CD4-positive, alpha-beta memory T cell (primary cell): ENCODE data around the gene PSPN. TPM values are rescaled to one million over a fixed set of nuclear protein-coding genes. Genes with fewer than 3 reads are reported as not detected.
"Not testable (repeated sequence)": the region's sequence is repeated elsewhere in the genome, so short reads cannot be mapped to it uniquely, and the experiment has no call there.

Source experiments
- CTCF ChIA-PET: fragments of 350-600 bp; sonication (Branson Sonifier 250); formaldehyde crosslinking; loops from one replicate; lab custom pipeline; 2021; ENCODE audit warnings: inconsistent platforms; ENCODE audit not compliant: partially characterized antibody; lab: Charles Lee
- POLR2A ChIA-PET: fragments of 350-600 bp; sonication (Branson Sonifier 250); formaldehyde crosslinking; loops from one replicate; lab custom pipeline; 2021; ENCODE audit not compliant: partially characterized antibody; lab: Charles Lee
- DNase-seq, 5 donors: peaks; one replicate each; pipeline versions ENCODE4 v3.0.0 to v3.0.0-alpha.2; 2020 to 2022; ENCODE audit warnings: mixed read lengths in 1 of 5
- H3K27ac ChIP-seq: one replicate; pipeline ENCODE4 v1.7.0; 2013; ENCODE audit warnings: low read depth, low read length
- H3K27me3 ChIP-seq: 2 replicates; pipeline ENCODE4 v1.7.0; 2013; ENCODE audit warnings: mild to moderate bottlenecking, low read length, moderate library complexity; ENCODE audit not compliant: insufficient read depth
- H3K36me3 ChIP-seq: 2 replicates; pipeline ENCODE4 v1.7.0; 2013; ENCODE audit warnings: mild to moderate bottlenecking, low read length, moderate library complexity; ENCODE audit not compliant: insufficient read depth
- H3K4me1 ChIP-seq: 2 replicates; pipeline ENCODE4 v1.7.0; 2013; ENCODE audit warnings: mild to moderate bottlenecking, low read length, moderate library complexity; ENCODE audit not compliant: insufficient read depth
- H3K4me3 ChIP-seq, 2 donors: one replicate each; pipeline ENCODE4 v1.7.0; 2013; ENCODE audit warnings: low read length in 2 of 2, mild to moderate bottlenecking in 1 of 2
- H3K9me3 ChIP-seq, 2 donors: one replicate each; pipeline ENCODE4 v1.7.0; 2013; ENCODE audit warnings: low read length in 2 of 2, control low read depth in 1 of 2; ENCODE audit not compliant: control insufficient read depth in 1 of 2
- H3K27ac Mint-ChIP-seq, 7 donors: one replicate each; pipeline ENCODE4 v1.8.0; 2020 to 2021; ENCODE audit warnings: mixed read lengths in 7 of 7, mild to moderate bottlenecking in 6 of 7, inconsistent platforms in 3 of 7, moderate library complexity in 3 of 7
- H3K27me3 Mint-ChIP-seq, 2 donors: one replicate each; pipeline ENCODE4 v1.8.0; 2020 to 2021; ENCODE audit warnings: mixed read lengths in 2 of 2
- H3K36me3 Mint-ChIP-seq, 2 donors: one replicate each; pipeline ENCODE4 v1.8.0; 2020 to 2021; ENCODE audit warnings: mixed read lengths in 2 of 2, inconsistent platforms in 1 of 2, mild to moderate bottlenecking in 1 of 2
- H3K4me1 Mint-ChIP-seq, 4 donors: one replicate each; pipeline ENCODE4 v1.8.0; 2020 to 2021; ENCODE audit warnings: mixed read lengths in 4 of 4, mild to moderate bottlenecking in 1 of 4
- H3K4me3 Mint-ChIP-seq, 8 donors: one replicate each; pipeline ENCODE4 v1.8.0; 2020 to 2021; ENCODE audit warnings: mixed read lengths in 8 of 8, mild to moderate bottlenecking in 7 of 8, moderate library complexity in 6 of 8, inconsistent platforms in 3 of 8
- H3K9me3 Mint-ChIP-seq, 8 donors: one replicate each; pipeline ENCODE4 v1.8.0; 2020 to 2021; ENCODE audit warnings: mixed read lengths in 8 of 8, mild to moderate bottlenecking in 5 of 8, inconsistent platforms in 3 of 8, moderate library complexity in 1 of 8
- intact Hi-C: fragments of 100-400 bp; cut with micrococcal nuclease; formaldehyde crosslinking; loops from one replicate; pipeline ENCODE4 v1.15.1; 2023
- polyA plus RNA-seq, 2 donors: library from polyadenylated mRNA; unstranded; fragments of 300-500 nt; fragmentation: Illumina TruSeq; gene quantifications; one replicate each; pipeline ENCODE4 v1.2.3, GENCODE V29; 2021
- total RNA-seq, 2 experiments: library from RNA; stranded (reverse); gene quantifications; one replicate each; pipeline ENCODE4 v1.2.3, GENCODE V29; 2021

PSPN gene
- total and polyA plus RNA-seq, 4 experiments from 2014 or later = 0.38 to 5.2 (median 2.6) TPM

DNA sequence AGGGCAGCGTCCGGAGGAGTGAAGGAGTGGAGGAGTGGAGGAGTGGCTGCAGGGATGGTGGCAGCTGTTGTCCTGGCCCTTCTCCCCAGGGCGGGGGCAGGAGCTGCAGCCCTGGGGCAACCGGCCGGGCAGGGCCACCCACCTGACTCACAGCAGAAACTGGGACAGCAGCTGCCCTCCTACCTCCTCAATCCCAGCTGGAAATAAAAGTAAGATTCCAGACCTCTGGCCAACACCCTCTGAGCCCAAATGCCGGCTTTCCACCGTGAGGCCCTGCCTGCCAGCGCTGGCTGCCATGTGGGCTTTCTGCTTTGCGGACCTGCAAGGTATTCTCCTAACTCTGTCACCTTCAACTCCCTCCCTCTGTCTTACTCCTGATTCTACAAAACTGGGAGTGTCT is 17.7 kb downstream of the PSPN start:
- Histone ChIP-seq H3K36me3 (no peaks in the 10 kb centered on the region), H3K9me3 (no peaks in the 10 kb centered on the region), H3K27me3 (no peaks in the 10 kb centered on the region), H3K4me3 (no peak overlapping the region), H3K4me1 (peaks cover 11% of the 10 kb centered on the region), H3K27ac (no peak overlapping the region)
- ChIA-PET CTCF (interaction anchor here (0.6 kb wide), 1 partner anchor 48 kb away, joined by 3 read pairs; no protein-coding TSS in a partner anchor), POLR2A (no interaction called here)
- intact Hi-C loops = no loop called here
- H3K27me3 Mint-ChIP-seq = no peaks in the 10 kb centered on the region
- no peaks in the 10 kb centered on the region for H3K9me3 Mint-ChIP-seq
- peaks cover 6 to 20% of the 10 kb centered on the region in 2 donors for H3K36me3 Mint-ChIP-seq
- no peak overlapping the region for H3K4me3 Mint-ChIP-seq
- peaks cover 8 to 24% (median 9%) of the 10 kb centered on the region in 4 donors for H3K4me1 Mint-ChIP-seq
- no peak for DNase-seq
- H3K27ac Mint-ChIP-seq = peak overlapping the region in 1 of 7 donors; percentile 23

DNA sequence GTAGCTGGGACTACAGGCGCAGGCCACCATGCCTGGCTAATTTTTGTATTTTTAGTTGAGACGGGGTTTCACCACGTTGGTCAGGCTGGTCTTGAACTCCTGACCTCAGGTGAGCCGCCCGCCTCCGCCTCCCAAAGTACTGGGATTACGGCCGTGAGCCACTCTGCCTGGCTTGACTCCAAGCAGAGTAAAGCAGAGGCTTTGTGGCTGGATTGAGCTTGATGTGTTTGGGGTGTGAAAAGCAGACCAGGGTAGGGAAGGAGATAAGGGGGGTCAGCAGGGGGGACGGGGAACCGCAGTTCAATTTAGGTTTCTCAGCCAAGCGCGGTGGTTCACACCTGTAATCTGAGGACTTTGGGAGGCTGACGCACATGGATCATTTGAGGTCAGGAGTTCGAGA is 18.6 kb downstream of the PSPN start:
- Mint-ChIP-seq H3K9me3 (no peaks in the 10 kb centered on the region), H3K4me1 (peaks cover 0 to 16% (median 3%) of the 10 kb centered on the region in 4 donors), H3K27me3 (no peaks in the 10 kb centered on the region), H3K27ac (no peak overlapping the region), H3K4me3 (no peak overlapping the region), H3K36me3 (peaks cover 8 to 20% of the 10 kb centered on the region in 2 donors)
- POLR2A ChIA-PET = interaction anchor here (0.9 kb wide), 1 partner anchor 31 kb away, joined by 3 read pairs; no protein-coding TSS in a partner anchor
- no peak for DNase-seq
- Histone ChIP-seq H3K27ac (no peak overlapping the region), H3K27me3 (no peaks in the 10 kb centered on the region), H3K4me1 (peaks cover 3% of the 10 kb centered on the region), H3K4me3 (no peak overlapping the region), H3K9me3 (no peaks in the 10 kb centered on the region), H3K36me3 (no peaks in the 10 kb centered on the region)
- CTCF ChIA-PET = no interaction called here
- intact Hi-C loops = no loop called here

DNA sequence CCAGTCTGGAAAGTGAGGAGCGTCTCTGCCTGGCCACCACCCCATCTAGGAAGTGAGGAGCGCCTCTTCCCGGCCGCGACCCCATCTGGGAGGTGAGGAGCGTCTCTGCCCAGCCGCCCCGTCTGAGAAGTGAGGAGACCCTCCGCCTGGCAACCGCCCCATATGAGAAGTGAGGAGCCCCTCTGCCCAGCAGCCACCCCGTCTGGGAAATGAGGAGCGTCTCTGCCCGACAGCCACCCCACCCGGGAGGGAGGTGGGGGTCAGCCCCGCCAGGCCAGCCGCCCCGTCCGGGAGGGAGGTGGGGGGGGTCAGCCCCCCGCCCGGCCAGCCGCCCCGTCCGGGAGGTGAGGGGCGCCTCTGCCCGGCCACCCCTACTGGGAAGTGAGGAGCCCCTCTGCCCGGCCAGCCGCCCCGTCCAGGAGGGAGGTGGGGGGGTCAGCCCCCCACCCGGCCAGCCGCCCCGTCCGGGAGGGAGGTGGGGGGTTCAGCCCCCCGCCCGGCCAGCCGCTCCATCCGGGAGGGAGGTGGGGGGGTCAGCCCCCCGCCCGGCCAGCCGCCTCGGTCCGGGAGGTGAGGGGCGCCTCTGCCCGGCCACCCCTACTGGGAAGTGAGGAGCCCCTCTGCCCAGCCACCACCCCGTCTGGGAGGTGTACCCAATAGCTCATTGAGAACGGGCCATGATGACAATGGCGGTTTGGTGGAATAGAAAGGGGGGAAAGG is 20.3 kb downstream of the PSPN start:
- H3K36me3 ChIP-seq, H3K4me1 Mint-ChIP-seq, H3K27me3 ChIP-seq, intact Hi-C loops, H3K9me3 Mint-ChIP-seq, DNase-seq, H3K9me3 ChIP-seq, H3K4me1 ChIP-seq, POLR2A ChIA-PET, H3K27ac ChIP-seq, H3K27ac Mint-ChIP-seq, CTCF ChIA-PET, H3K4me3 ChIP-seq, H3K27me3 Mint-ChIP-seq, H3K4me3 Mint-ChIP-seq: not testable (repeated sequence)
- H3K36me3 Mint-ChIP-seq = peaks cover 14 to 26% of the 10 kb centered on the region in 2 donors

DNA sequence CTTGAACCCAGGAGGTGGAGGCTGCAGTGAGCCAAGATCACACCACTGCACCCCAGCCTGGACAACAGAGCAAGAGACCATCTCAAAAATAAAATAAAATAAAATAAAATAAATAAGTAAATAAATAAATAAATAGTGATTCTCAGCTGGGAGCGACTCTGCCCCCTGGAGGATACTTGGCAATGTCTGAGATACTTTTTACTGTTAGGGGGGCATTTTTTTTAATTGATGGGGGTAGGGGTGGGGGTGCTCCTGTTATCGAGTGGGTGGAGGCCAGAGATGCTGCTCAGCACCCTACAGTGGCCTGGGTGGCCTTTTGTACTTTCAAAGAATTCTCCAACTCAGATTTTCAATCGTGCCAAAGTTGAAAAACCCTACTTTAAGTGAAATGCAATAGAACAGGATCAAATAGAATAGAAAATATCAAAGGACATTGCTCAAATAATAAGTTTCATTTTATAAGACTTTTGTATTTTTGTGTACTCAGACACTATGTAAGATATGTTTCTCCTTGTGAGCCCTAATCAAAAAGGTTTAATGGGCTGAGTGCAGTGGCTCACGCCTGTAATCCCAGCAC is 21.5 kb downstream of the PSPN start:
- no peaks in the 10 kb centered on the region for H3K9me3 ChIP-seq
- Mint-ChIP-seq H3K4me1 (peaks cover 0 to 2% (median 0%) of the 10 kb centered on the region in 4 donors), H3K4me3 (no peak overlapping the region), H3K9me3 (no peaks in the 10 kb centered on the region), H3K36me3 (peaks cover 14 to 22% of the 10 kb centered on the region in 2 donors), H3K27me3 (no peaks in the 10 kb centered on the region), H3K27ac (peak overlapping the region in 1 of 7 donors; percentile 57)
- intact Hi-C loops = no loop called here
- H3K4me1 ChIP-seq = no peaks in the 10 kb centered on the region
- CTCF ChIA-PET = no interaction called here
- DNase-seq = no peak
- H3K27me3 ChIP-seq = no peaks in the 10 kb centered on the region
- H3K36me3 ChIP-seq = no peaks in the 10 kb centered on the region
- H3K4me3 ChIP-seq = no peak overlapping the region
- POLR2A ChIA-PET = no interaction called here
- no peak overlapping the region for H3K27ac ChIP-seq

DNA sequence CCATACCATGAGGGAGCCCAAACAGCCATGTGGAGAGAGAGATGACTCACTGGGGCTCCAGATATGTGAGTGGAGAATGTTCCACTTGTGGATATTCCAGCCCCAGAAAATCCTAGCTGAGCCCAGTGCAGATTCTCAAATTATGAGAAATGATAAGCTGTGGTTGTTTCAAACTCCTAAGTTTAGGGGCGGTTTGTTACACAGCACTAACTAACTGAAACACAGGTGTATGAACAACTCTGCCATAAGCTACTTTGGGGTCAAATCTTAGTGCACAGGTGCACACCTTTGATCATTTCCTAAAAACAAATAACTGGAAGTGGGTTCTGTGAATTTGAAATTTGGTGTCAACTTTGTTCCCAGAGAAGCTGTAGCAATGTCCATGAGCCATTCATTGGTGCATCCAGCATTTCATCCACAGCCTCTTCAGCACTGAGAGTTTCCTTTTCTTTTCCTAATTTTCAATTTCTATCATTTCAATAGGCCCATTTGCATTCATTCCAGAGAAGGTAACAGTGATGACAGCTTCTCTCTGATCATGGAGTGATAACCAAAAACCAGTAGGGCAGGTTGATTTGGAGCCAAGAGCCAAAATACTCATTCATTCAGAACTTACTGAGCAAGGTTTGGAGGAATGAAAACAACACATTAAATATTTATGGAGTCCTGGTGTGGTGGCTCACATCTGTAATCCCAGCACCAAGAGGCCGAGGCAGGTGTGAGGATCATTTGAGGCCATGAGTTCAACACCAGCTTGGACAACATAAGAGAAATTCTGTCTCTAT is 23.2 kb downstream of the PSPN start:
- no peak for DNase-seq
- H3K36me3 Mint-ChIP-seq = peaks cover 14 to 23% of the 10 kb centered on the region in 2 donors
- H3K36me3 ChIP-seq = no peaks in the 10 kb centered on the region
- H3K27ac ChIP-seq = no peak overlapping the region
- no peaks in the 10 kb centered on the region for H3K27me3 Mint-ChIP-seq
- H3K27ac Mint-ChIP-seq = peak overlapping the region in 1 of 7 donors; percentile 19
- no peak overlapping the region for H3K4me3 Mint-ChIP-seq
- no peaks in the 10 kb centered on the region for H3K9me3 Mint-ChIP-seq
- H3K4me1 ChIP-seq = no peaks in the 10 kb centered on the region
- intact Hi-C loops = no loop called here
- CTCF ChIA-PET = no interaction called here
- H3K4me1 Mint-ChIP-seq = no peaks in the 10 kb centered on the region
- H3K27me3 ChIP-seq = no peaks in the 10 kb centered on the region
- no peaks in the 10 kb centered on the region for H3K9me3 ChIP-seq
- POLR2A ChIA-PET = interaction anchor here (0.8 kb wide), 1 partner anchor 9 kb away, joined by 5 read pairs; the partner anchor contains the start of gene CLPP
- H3K4me3 ChIP-seq = no peak overlapping the region

DNA sequence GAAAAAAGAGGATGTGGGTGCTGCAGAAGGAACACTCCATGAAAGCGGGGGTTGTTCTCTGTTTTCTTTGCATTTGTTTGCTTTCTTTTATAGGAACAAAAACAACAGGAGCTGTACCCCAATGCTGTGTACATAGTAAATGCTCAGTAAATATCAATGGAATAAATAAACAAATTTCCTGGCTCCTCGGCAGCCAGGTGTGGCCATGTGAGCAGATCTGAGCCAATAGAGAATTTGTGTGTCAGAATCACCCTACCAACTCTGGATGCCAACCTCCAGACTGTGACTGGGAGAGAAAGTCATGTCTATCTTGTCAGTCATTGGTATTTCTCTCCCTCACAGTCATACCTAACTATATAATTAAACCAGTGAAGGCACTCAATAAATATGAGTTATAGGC is 25.0 kb downstream of the PSPN start:
- ChIA-PET CTCF (no interaction called here), POLR2A (no interaction called here)
- H3K9me3 ChIP-seq = no peaks in the 10 kb centered on the region

DNA sequence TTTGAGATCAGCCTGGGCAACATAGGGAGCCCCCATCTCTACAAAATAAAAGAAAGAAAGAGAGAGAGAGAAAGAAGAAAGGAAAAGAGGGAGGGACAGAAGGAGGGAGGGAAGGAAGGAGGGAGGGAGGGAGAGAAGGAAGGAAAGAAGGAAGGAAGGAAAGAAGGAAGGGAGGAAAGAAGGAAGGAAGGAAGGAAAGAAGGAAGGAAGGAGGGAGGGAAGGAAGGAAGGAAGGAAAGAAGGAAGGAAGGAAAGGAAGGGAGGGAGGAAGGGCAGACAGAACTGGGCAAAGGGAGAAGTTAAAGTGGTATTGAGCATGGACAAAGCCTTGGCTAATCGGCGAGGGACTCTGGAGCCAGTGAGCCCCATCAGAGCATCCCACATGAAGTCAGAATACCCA is 26.5 kb downstream of the PSPN start:
- DNase-seq, H3K36me3 ChIP-seq, H3K4me3 Mint-ChIP-seq, POLR2A ChIA-PET, H3K27ac ChIP-seq, H3K4me3 ChIP-seq, CTCF ChIA-PET, H3K27me3 Mint-ChIP-seq, H3K4me1 Mint-ChIP-seq, H3K27me3 ChIP-seq, H3K4me1 ChIP-seq, H3K9me3 ChIP-seq, H3K9me3 Mint-ChIP-seq, intact Hi-C loops: not testable (repeated sequence)
- H3K27ac Mint-ChIP-seq = peak overlapping the region in 2 of 7 donors; percentile 35 to 41
- H3K36me3 Mint-ChIP-seq = peaks cover 18 to 26% of the 10 kb centered on the region in 2 donors

More for the DNA sequence above, 25.0 kb downstream of the PSPN start:
- no peaks in the 10 kb centered on the region for H3K9me3 Mint-ChIP-seq
- no peak overlapping the region for H3K27ac ChIP-seq
- peaks cover 18 to 25% of the 10 kb centered on the region in 2 donors for H3K36me3 Mint-ChIP-seq
- no peaks in the 10 kb centered on the region for H3K27me3 ChIP-seq
- DNase-seq = no peak
- H3K4me3 ChIP-seq = no peak overlapping the region
- H3K4me3 Mint-ChIP-seq = no peak overlapping the region
- no peak overlapping the region for H3K27ac Mint-ChIP-seq
- no peaks in the 10 kb centered on the region for H3K4me1 ChIP-seq
- no peaks in the 10 kb centered on the region for H3K4me1 Mint-ChIP-seq
- H3K36me3 ChIP-seq = no peaks in the 10 kb centered on the region
- no peaks in the 10 kb centered on the region for H3K27me3 Mint-ChIP-seq
- intact Hi-C loops = no loop called here
